ENCODE results near the gene KCNG4. TPM values are rescaled to one million over a fixed set of nuclear protein-coding genes. Genes with fewer than 3 reads are reported as not detected.

Gene KCNG4
- total RNA-seq, 1 experiment from 2014 or later, result not detected

- no peak for DNase-seq (ENCODE audit: low spot score)
- no TSS peak for BruUV-seq (replicated peaks)
- CTCF ChIA-PET, result no interaction called here
Observed at GRCh38 chr16:84236671-84237070, 3.1 kb downstream of the KCNG4 start.

DNA sequence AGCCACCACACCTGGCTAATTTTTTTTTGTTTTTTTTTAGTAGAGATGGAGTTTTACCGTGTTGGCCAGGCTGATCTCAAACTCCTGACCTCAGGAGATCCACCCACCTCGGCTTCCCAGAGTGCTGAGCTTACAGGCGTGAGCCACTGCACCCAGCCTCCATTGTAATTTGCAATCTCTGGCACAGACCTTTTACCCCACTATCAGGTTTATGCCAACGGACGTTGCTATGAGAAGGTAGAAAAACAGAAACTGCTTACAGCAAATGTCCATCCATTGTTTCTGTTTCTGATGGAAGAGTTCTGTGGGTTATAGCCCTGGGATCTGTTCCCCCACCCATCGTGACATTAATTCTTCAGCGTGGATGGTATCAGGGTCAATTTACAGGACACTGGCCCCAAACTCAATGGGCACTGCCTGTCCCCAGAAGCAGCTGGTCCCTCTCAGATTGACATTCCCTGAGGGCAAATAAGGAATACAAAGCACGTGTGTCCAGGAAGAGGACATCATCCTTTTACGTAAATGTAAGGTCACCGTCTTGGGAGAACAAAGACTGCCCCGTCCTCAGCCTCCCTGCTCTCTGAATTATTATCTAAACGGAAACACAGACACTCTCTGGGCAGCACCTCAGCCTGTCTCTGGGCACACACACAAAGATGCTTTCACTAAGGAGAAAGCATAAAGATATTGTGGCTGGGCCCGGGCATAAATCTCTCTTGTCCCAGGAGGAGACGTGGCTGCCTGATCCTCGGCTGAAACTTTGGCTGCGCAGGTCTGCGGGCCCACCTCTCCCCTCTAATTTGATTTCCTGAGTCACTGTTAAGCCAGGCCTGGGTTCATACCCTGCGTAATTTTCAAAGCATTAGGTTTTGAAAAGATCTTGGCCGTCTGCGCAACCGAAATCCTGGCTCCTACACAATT, 5.2 kb downstream of the KCNG4 start:
- no TSS peak for BruUV-seq (replicated peaks)

More at GRCh38 chr16:84236671-84237070, 3.1 kb downstream of the KCNG4 start:
- Histone ChIP-seq H3K4me3 (ENCODE audit: low read depth, low read length, poor library complexity, severe bottlenecking) (no peak overlapping the region), H3K36me3 (ENCODE audit: insufficient read depth, low read length, poor library complexity, severe bottlenecking) (no peaks in the 10 kb centered on the region), H3K4me1 (ENCODE audit: insufficient read depth, low read length, poor library complexity, severe bottlenecking) (no peaks in the 10 kb centered on the region), H3K27ac (ENCODE audit: low read depth, low read length, poor library complexity, severe bottlenecking) (no peak overlapping the region), H3K9me3 (ENCODE audit: low read depth, low read length, poor library complexity, severe bottlenecking) (no peaks in the 10 kb centered on the region), H3K27me3 (replicated peaks; ENCODE audit: insufficient read depth, low read depth, low read length, poor library complexity) (peaks cover 28% of the 10 kb centered on the region)
- TF ChIP-seq EZH2 (IDR thresholded peaks at IDR 0.05; ENCODE audit: borderline replicate concordance, low read depth, low read length, poor library complexity, severe bottlenecking), result no peak
- no peak for TF ChIP-seq CTCF (conservative IDR thresholded peaks at IDR 0.05; ENCODE audit: low read depth, low read length)
- POLR2A ChIA-PET (ENCODE audit: low non-redundant PET), result no interaction called here
- intact Hi-C loops (cut with micrococcal nuclease; ENCODE audit: unreplicated experiment), result no loop called here

DNA sequence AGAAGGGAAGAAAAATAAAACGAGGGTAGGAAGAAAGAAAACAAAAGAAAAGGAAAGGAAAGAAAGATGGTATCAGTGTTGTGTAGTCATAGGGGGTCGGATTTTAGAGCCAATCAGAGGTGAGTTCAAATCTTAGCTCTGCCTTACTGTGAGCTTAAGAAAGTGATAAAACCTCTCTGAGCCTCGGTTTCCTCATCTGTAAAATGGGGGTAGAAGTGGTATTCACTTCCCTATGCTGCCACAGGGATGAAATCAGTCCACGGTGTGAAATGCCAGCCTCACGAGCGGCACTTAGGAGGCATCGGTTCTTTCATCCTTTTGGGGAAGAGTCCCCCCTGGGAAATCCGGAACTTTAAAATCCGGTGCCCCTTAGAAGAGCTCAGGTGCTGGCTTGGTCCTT, 6.1 kb downstream of the KCNG4 start:
- DNase-seq (ENCODE audit: low spot score), result no peak
- Histone ChIP-seq H3K9me3 (ENCODE audit: low read depth, low read length, poor library complexity, severe bottlenecking) (no peaks in the 10 kb centered on the region), H3K36me3 (ENCODE audit: insufficient read depth, low read length, poor library complexity, severe bottlenecking) (no peaks in the 10 kb centered on the region), H3K4me1 (ENCODE audit: insufficient read depth, low read length, poor library complexity, severe bottlenecking) (no peaks in the 10 kb centered on the region), H3K27me3 (replicated peaks; ENCODE audit: insufficient read depth, low read depth, low read length, poor library complexity) (peaks cover 14% of the 10 kb centered on the region), H3K27ac (ENCODE audit: low read depth, low read length, poor library complexity, severe bottlenecking) (no peak overlapping the region), H3K4me3 (ENCODE audit: low read depth, low read length, poor library complexity, severe bottlenecking) (no peak overlapping the region)
- POLR2A ChIA-PET (ENCODE audit: low non-redundant PET), result no interaction called here
- CTCF ChIA-PET, result no interaction called here
- no TSS peak for BruUV-seq (replicated peaks)
- intact Hi-C loops (cut with micrococcal nuclease; ENCODE audit: unreplicated experiment), result no loop called here
- no peak for TF ChIP-seq CTCF (conservative IDR thresholded peaks at IDR 0.05; ENCODE audit: low read depth, low read length)
- TF ChIP-seq EZH2 (IDR thresholded peaks at IDR 0.05; ENCODE audit: borderline replicate concordance, low read depth, low read length, poor library complexity, severe bottlenecking), result no peak

More for the DNA sequence above, 5.2 kb downstream of the KCNG4 start:
- CTCF ChIA-PET, result no interaction called here
- H3K27ac ChIP-seq (ENCODE audit: low read depth, low read length, poor library complexity, severe bottlenecking), result no peak overlapping the region
- no peaks in the 10 kb centered on the region for H3K9me3 ChIP-seq (ENCODE audit: low read depth, low read length, poor library complexity, severe bottlenecking)
- H3K4me1 ChIP-seq (ENCODE audit: insufficient read depth, low read length, poor library complexity, severe bottlenecking), result no peaks in the 10 kb centered on the region
- DNase-seq (ENCODE audit: low spot score), result no peak
- TF ChIP-seq EZH2 (IDR thresholded peaks at IDR 0.05; ENCODE audit: borderline replicate concordance, low read depth, low read length, poor library complexity, severe bottlenecking) (no peak), CTCF (conservative IDR thresholded peaks at IDR 0.05; ENCODE audit: low read depth, low read length) (no peak)
- intact Hi-C loops (cut with micrococcal nuclease; ENCODE audit: unreplicated experiment), result no loop called here
- POLR2A ChIA-PET (ENCODE audit: low non-redundant PET), result no interaction called here
- no peaks in the 10 kb centered on the region for H3K36me3 ChIP-seq (ENCODE audit: insufficient read depth, low read length, poor library complexity, severe bottlenecking)
- peaks cover 22% of the 10 kb centered on the region for H3K27me3 ChIP-seq (replicated peaks; ENCODE audit: insufficient read depth, low read depth, low read length, poor library complexity)
- H3K4me3 ChIP-seq (ENCODE audit: low read depth, low read length, poor library complexity, severe bottlenecking), result no peak overlapping the region
